WERI-Rb-1 (cell line): ENCODE measurements around the gene RALGPS1.

Experiments used
- DNase-seq: peaks from one replicate; pipeline ENCODE4 v3.0.0-alpha.2; 2020
- H3K27ac ChIP-seq: fragments of 250-450 bp; sonication (Bioruptor Pico); 2 replicates; pipeline ENCODE4 v1.5.1; 2020; ENCODE audit warnings: mild to moderate bottlenecking, moderate library complexity
- H3K27me3 ChIP-seq: fragments of 250-450 bp; sonication (Bioruptor Pico); 2 replicates; pipeline ENCODE4 v1.5.1; 2021; ENCODE audit warnings: mild to moderate bottlenecking, low read depth, moderate library complexity; ENCODE audit not compliant: insufficient read depth, severe bottlenecking
- H3K36me3 ChIP-seq: fragments of 250-450 bp; sonication (Bioruptor Pico); 2 replicates; pipeline ENCODE4 v1.5.1; 2020; ENCODE audit warnings: mild to moderate bottlenecking, moderate library complexity
- H3K4me3 ChIP-seq: 2 replicates; pipeline ENCODE4 v1.5.1; 2011; ENCODE audit warnings: low read depth, mild to moderate bottlenecking, control low read depth, low read length
- H3K9me3 ChIP-seq: fragments of 250-450 bp; sonication (Bioruptor Pico); 2 replicates; pipeline ENCODE4 v1.5.1; 2021; ENCODE audit warnings: mild to moderate bottlenecking, moderate library complexity; ENCODE audit not compliant: severe bottlenecking
- TF ChIP-seq, protein P1 (sequence below): IDR thresholded peaks from 2 replicates; pipeline ENCODE4 v1.5.1; 2011; ENCODE audit warnings: low read depth, mild to moderate bottlenecking, control low read depth, inconsistent platforms, low read length

The RALGPS1 gene

DNA sequence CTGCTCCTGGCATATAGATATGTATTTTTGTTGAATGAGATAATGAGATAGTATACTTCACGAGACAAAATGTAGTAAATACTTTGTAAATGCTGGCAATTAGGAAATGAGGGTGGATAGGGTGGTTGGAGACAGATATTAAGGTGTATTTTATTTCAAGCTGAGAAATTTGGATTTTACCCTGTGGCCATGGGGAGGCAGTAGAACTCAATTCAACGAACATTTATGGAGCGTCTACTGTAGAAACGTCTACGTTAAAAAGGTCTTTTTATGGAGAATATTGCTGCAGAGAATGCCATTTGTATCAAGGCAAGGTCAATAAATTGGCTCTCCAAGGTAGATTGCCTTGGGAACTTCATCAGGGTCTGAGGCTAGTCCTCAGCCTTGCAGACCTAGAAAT is 21.5 kb upstream of the RALGPS1 start:
- no peak overlapping the region for H3K27ac ChIP-seq

DNA sequence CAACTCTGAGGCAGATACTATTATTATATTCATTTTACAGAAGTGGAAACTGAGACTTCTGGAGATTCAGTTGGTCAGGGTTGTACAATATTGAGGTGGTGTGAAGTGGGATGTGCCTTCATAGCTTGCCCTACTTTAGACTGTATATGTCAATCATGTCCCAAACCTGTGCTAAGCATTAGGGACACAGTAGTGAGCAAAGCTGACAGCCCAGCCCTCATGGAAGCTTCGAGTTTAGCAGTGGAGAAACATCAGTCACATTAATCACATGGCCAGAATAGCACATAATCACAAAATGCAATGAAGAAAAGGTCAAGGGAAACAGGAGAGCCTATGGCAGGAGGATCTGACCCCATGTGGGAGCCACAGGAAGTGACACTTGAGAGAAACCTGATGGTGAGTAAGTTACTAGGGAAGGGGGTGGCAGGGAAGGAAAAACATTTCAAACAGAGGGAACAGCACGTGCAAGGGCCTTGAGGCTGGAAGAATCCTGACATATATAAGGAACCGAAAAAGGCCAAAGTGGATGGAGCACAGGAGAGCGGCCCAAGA is 20.5 kb upstream of the RALGPS1 start:
- H3K9me3 ChIP-seq = no peaks in the 10 kb centered on the region
- H3K27ac ChIP-seq = no peak overlapping the region
- TF ChIP-seq, protein P1, sequence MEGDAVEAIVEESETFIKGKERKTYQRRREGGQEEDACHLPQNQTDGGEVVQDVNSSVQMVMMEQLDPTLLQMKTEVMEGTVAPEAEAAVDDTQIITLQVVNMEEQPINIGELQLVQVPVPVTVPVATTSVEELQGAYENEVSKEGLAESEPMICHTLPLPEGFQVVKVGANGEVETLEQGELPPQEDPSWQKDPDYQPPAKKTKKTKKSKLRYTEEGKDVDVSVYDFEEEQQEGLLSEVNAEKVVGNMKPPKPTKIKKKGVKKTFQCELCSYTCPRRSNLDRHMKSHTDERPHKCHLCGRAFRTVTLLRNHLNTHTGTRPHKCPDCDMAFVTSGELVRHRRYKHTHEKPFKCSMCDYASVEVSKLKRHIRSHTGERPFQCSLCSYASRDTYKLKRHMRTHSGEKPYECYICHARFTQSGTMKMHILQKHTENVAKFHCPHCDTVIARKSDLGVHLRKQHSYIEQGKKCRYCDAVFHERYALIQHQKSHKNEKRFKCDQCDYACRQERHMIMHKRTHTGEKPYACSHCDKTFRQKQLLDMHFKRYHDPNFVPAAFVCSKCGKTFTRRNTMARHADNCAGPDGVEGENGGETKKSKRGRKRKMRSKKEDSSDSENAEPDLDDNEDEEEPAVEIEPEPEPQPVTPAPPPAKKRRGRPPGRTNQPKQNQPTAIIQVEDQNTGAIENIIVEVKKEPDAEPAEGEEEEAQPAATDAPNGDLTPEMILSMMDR = no peak
- H3K27me3 ChIP-seq = no peaks in the 10 kb centered on the region
- no peaks in the 10 kb centered on the region for H3K36me3 ChIP-seq
- no peak for DNase-seq
- no peak overlapping the region for H3K4me3 ChIP-seq

More for the DNA sequence above, 21.5 kb upstream of the RALGPS1 start:
- no peaks in the 10 kb centered on the region for H3K9me3 ChIP-seq
- no peaks in the 10 kb centered on the region for H3K27me3 ChIP-seq
- DNase-seq = no peak
- TF ChIP-seq, protein P1 = peak; percentile 45
- H3K36me3 ChIP-seq = no peaks in the 10 kb centered on the region
- no peak overlapping the region for H3K4me3 ChIP-seq

DNA sequence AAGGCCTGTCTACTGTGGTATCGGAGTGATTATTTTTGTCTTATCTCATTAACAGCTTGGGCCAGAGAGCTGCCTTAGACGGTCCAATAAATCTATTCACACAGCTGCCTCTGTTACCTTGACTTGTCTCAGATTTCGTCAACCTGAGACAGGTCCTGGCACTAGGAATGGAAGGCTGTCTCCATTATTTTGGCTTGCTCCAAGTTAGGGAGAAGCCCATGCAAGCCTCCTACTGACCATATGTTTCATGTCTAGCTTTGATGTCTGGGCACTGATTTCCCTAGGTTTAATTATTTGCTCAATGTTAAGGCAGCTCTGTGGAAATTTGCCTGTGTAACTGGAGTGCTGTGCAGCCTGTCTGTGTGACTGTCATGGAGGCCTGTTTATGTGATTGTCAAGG is 12.4 kb upstream of the RALGPS1 start:
- Histone ChIP-seq H3K27ac (peak overlapping the region; percentile 40), H3K4me3 (no peak overlapping the region), H3K36me3 (no peaks in the 10 kb centered on the region), H3K9me3 (peaks cover 5% of the 10 kb centered on the region), H3K27me3 (no peaks in the 10 kb centered on the region)
- TF ChIP-seq, protein P1 = no peak
- no peak for DNase-seq

DNA sequence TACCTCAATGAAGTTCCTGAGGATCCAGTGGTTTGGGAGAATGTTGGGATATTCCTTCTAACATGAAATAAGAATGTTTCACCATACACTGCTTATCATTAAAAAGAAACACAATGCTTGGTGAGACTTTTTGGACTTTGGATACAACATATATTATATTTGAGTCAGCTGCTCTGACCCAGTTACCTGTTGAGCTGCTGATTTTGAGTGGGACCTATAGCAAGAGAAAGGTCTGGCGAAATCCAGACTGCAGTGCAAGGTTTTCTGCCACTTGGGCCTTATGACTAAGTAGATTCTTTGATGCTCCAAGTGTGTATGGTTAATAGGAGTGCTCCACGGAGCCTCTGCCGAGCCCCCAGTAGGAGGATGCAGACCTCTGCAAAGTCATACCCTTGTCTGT is 10.0 kb upstream of the RALGPS1 start:
- TF ChIP-seq, protein P1 = no peak
- Histone ChIP-seq H3K27ac (no peak overlapping the region), H3K27me3 (no peaks in the 10 kb centered on the region), H3K9me3 (peaks cover 5% of the 10 kb centered on the region), H3K4me3 (no peak overlapping the region), H3K36me3 (no peaks in the 10 kb centered on the region)
- no peak for DNase-seq

DNA sequence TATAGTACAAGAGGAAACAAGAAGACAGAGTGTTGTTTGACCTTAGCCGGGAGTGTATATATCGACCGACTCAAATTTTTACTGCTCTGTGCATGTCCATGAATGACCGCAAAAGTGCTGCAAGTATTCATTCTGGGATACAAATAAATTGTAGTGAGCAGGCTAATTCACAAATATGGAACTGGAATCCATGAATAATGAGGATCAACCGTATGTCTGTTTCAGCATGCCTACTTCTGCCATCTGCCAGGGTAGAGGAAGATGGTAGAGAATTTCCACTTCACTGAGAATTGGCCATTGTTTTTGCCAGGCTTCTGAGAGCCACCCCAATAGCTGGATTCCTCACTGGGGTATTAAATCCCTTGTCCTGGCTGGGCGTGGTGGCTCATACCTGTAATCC is 8.5 kb upstream of the RALGPS1 start:
- TF ChIP-seq, protein P1 = no peak
- DNase-seq = no peak
- no peaks in the 10 kb centered on the region for H3K36me3 ChIP-seq
- H3K27me3 ChIP-seq = no peaks in the 10 kb centered on the region
- peaks cover 8% of the 10 kb centered on the region for H3K9me3 ChIP-seq
- H3K27ac ChIP-seq = no peak overlapping the region
- no peak overlapping the region for H3K4me3 ChIP-seq

DNA sequence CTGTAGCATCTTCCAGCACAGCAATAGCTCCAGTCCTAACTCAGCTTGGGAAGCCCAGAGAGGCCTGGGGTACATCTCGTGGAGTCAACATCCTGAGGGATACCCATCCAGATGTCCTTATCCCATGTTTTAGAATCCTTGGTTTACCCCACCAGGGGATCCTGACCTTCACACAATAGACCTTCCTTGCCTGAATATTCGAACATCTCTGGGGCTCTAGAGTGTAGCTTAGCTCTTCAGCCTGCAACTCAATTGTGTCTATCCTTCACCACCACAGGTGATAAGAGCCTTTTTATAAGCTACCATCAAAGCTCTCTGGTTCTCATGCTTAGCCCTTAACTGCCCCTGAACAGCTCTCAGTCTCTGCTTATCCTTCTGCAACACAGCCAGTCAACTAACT is 7.5 kb upstream of the RALGPS1 start:
- H3K9me3 ChIP-seq = peaks cover 2% of the 10 kb centered on the region
- H3K36me3 ChIP-seq = no peaks in the 10 kb centered on the region
- TF ChIP-seq, protein P1 = no peak
- H3K27ac ChIP-seq = no peak overlapping the region
- H3K4me3 ChIP-seq = no peak overlapping the region
- no peak for DNase-seq
- no peaks in the 10 kb centered on the region for H3K27me3 ChIP-seq
